Left lobe of liver (tissue), 2 donors: Measurements from ENCODE around the gene TOMM40. TPM values are rescaled to one million over a fixed set of nuclear protein-coding genes. Genes with fewer than 3 reads are reported as not detected.
"Not testable (repeated sequence)": the region's sequence is repeated elsewhere in the genome, so short reads cannot be mapped to it uniquely, and the experiment has no call there.

Source experiments
- ATAC-seq: fragments of 200-7000 bp; cut with Tn5 transposase; one replicate; pipeline ENCODE4 v1.9.1; 2020; ENCODE audit warnings: mild to moderate bottlenecking, moderate library complexity
- DNase-seq: peaks from one replicate; pipeline ENCODE4 v3.0.0-alpha.2; 2020; ENCODE audit warnings: low spot score
- total RNA-seq: library from RNA; stranded (reverse); gene quantifications from one replicate; pipeline ENCODE4 v1.2.1, GENCODE V29; 2021
- donor health status: DM: no; HTN: no; CAD: no; lungs with moderate emphysema.
- donor health status: DM: no; HTN: yes; CAD: no.

TOMM40 gene
- total RNA-seq, 1 donor from 2014 or later: 28.8 TPM

GRCh38 chr19:44869733-44870470 is 21.2 kb upstream of the TOMM40 start:
- DNase-seq: no peak
- ATAC-seq: peak; percentile 20

- DNase-seq (no peak), ATAC-seq (no peak)
Measured at GRCh38 chr19:44871809-44872208, 19.2 kb upstream of the TOMM40 start.

- ATAC-seq: no peak
- DNase-seq: no peak
Measured at GRCh38 chr19:44872661-44873060, 18.4 kb upstream of the TOMM40 start.

- DNase-seq: no peak
- no peak for ATAC-seq
Measured at GRCh38 chr19:44874317-44874716, 16.7 kb upstream of the TOMM40 start.

DNA sequence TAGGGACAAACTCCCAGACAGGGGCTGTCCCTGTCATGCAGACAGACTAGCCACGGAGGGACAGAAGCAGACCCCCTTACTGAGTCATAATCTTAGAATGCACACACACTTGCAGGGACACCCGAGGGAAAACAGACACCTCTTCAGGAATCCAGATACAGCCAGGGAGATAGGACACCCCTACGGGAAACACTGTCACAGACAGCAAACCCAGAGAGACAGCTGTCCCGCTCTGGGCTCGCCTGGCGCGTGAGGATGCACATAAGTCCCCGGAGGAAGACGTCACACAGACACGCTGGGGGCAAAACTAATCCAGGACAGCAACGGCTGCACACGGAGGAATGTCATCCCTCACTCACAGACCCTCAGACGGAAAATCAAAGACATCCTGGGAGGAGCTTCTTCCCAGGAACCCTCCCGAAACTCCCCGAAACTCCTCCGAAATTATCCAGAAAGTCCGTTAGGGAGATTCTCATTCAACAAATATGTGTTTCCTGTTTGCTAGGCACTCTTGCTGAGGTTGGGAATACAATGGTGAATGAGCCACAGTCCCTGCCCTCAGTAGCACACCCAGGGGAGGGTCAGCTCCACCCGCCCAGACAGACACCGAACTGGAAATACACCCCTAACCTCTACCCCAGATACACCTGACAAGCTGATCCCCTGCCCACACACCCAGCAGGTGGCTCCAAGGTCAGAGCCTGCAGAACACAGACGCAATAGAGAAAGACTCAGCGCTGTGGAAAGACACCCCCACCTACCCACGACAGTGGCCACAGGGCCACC is 15.2 kb upstream of the TOMM40 start:
- DNase-seq: no peak

GRCh38 chr19:44876930-44877535 is 14.0 kb upstream of the TOMM40 start:
- no peak for DNase-seq
- no peak for ATAC-seq

More for the DNA sequence above, 15.2 kb upstream of the TOMM40 start:
- ATAC-seq: peak; percentile 19

DNA sequence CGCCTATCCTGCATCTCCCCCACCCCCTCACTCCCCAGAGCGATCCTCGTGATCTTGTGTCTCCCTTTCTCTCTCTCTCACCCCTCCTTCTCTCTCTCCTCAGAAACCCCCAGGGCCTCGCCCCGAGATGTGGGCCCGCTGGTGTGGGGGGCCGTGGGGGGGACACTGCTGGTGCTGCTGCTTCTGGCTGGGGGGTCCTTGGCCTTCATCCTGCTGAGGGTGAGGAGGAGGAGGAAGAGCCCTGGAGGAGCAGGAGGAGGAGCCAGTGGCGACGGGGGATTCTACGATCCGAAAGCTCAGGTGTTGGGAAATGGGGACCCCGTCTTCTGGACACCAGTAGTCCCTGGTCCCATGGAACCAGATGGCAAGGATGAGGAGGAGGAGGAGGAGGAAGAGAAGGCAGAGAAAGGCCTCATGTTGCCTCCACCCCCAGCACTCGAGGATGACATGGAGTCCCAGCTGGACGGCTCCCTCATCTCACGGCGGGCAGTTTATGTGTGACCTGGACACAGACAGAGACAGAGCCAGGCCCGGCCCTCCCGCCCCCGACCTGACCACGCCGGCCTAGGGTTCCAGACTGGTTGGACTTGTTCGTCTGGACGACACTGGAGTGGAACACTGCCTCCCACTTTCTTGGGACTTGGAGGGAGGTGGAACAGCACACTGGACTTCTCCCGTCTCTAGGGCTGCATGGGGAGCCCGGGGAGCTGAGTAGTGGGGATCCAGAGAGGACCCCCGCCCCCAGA is 12.8 kb upstream of the TOMM40 start:
- no peak for ATAC-seq
- no peak for DNase-seq

DNA sequence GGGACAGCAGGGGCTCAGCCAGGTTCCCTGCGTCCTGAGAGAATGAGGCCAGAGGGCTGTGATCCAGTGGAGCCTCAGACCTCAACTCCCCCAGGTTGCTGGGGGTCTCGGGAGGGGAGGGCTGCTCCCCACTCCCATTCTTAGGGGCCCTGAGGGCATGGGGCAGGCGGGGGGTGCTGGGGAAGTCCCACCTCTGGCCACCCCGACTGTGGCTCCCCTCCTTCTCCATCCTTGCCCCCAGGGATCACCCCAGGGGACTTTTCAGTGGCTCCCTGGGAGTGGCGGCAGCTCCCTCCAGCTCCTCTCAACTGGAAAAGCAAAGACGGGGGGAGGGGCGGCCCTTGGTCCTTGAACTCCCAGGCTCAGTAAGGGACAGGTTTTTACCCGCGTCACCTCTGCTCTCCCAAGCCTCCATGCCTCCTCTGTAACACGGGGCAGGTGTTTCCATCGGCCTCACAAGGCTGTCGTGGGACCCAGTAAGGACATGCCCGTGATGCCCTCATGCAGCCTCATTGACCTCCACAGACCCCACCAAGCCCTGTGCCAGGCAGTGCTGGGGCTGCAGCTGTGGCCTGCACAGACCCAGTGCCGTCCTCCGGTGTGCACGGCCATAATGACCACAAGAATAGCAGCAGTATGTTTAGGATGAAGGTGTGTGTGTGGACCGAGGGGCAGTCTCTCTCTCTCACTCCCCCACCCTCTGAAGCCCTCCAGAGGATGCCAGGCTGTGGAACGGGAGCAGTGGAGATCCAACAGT is 11.6 kb upstream of the TOMM40 start:
- DNase-seq: peak; percentile 43
- ATAC-seq: no peak

- ATAC-seq (no peak), DNase-seq (no peak)
Measured at GRCh38 chr19:44882063-44882462, 9.0 kb upstream of the TOMM40 start.

DNA sequence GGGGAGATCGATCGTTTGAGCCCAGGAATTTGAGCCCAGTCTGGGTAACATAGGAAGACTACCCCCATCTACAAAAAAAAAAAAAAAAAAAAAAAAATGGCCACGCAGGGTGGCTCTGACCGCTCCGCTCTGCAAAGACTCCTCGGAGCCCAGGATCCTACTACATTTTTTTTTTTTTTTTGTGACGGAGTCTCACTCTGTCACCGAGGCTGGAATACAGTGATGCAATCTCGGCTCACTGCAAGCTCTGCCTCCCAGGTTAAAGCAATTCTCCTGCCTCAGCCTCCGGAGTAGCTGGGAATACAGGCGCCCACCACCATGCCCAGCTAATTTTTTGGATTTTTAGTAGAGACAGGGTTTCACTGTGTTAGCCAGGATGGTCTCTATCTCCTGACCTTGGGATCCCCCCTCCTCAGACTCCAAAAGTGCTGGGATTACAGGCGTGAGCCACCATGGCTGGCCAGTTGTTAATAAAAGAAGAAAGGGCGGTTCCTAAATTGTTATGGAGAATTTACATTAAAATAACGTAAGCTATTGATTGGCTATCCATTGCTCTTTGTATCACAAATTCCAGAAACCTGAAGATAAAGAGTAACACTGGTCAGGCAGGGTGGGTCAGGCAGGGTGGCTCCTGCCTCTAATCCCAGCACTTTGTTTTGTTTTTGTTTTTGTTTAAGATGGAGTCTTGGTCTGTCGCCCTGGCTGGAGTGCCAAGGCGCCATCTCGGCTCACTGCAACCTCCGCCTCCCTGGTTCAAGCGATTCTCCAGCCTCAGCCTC is 8.2 kb upstream of the TOMM40 start:
- not testable (repeated sequence) for DNase-seq, ATAC-seq

DNA sequence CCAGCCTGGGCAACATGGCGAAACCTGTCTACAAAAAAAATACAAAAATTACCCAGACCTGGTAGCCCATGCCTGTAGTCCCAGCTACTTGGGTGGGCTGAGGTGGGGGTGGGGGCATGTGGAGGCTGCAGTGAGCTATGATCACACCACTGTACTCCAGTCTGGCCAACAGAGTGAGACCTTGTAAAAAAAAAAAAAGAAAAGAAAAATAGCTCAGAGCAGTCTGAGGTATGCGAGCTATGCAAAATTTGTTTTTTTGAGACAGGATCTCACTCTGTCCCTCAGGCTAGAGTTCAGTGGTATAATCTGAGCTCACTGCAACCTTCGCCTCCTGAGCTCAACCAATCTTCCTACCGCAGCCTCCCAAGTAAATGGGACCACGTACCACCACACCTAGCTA is 7.1 kb upstream of the TOMM40 start:
- DNase-seq (no peak), ATAC-seq (no peak)

DNA sequence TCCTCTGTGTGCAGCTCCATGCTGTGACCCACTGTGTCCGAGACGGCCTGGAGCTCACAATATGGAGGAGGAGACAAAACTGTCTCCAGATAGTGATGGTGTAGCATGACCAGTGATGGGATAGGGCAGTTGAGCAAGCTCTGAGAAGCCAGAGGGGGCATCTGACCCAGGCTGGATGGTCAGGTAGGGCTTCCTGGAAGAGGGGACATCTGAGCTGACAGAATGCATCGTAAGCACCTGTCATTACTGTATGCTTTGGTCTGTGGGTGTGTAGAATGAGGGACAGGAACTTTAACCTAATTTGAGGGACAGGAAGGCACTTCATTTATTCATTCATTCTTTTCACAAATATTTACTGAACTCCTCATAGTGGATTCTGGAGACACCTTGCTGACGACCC is 6.5 kb upstream of the TOMM40 start:
- ATAC-seq (no peak), DNase-seq (no peak)

- DNase-seq (no peak), ATAC-seq (no peak)
Measured at GRCh38 chr19:44886141-44886540, 4.9 kb upstream of the TOMM40 start.

DNA sequence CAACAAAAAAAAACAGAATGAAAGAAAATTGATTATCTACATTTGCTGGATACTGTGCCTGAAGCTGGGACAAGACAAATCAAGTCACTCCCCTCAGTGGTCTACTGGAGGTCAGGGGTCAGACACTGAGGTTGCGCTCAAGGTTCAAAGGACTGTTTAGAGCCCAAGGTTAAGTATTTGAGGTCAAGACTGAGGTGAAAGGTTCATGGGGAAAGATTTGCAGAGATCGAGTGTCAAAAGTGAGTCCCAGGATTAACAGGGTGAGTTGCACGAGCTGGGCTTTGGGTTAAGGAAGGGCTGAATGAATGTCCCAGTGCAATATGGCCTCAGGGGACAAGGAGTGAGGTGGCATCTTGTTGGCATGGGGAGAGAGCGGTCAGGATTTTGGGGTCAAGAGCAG is 3.4 kb upstream of the TOMM40 start:
- DNase-seq: no peak

DNA sequence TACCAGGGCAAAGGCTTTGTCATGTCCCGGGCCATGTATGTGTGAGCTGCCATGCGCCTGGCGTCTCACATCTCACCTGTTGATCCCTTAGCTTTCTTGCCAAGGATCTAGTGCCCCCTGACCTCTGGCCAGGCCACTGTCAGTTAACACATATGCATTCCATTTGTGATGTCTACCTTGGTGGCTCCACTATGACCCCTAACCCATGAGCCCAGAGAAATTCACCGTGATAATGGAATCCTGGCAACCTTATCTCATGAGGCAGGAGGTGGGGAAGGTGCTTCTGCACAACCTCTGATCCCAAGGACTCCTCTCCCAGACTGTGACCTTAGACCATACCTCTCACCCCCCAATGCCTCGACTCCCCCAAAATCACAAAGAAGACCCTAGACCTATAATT is 2.7 kb upstream of the TOMM40 start:
- DNase-seq, ATAC-seq: not testable (repeated sequence)

More for the DNA sequence above, 3.4 kb upstream of the TOMM40 start:
- no peak for ATAC-seq

- ATAC-seq (no peak), DNase-seq (no peak)
Measured at GRCh38 chr19:44889830-44890365, 1.2 kb upstream of the TOMM40 start.

- ATAC-seq (peak; percentile 83), DNase-seq (peak; percentile 100)
Measured at GRCh38 chr19:44890366-44891015, 563 bp upstream of the TOMM40 start.

- ATAC-seq: no peak
- no peak for DNase-seq
Measured at GRCh38 chr19:44892932-44893331, 1.9 kb downstream of the TOMM40 start.
